Heart left ventricle (tissue), 16 donors: Measurements from ENCODE around the gene ITGAV. TPM values are rescaled to one million over a fixed set of nuclear protein-coding genes. Genes with fewer than 3 reads are reported as not detected.

ENCODE experiments used
- ATAC-seq, 4 donors: fragments of 200-7000 bp; cut with Tn5 transposase; one replicate each; pipeline ENCODE4 v1.9.1; 2020 to 2022; ENCODE audit warnings: moderate library complexity in 4 of 4, mild to moderate bottlenecking in 3 of 4, moderate number of reproducible peaks in 1 of 4
- DNase-seq, 5 donors: peaks; one replicate each; pipeline ENCODE4 v3.0.0-alpha.2; 2020
- H3K27ac ChIP-seq, 12 donors: fragments of 200-600 bp; sonication (generic) in 4 of 12; one replicate each; pipeline versions ENCODE4 v1.5.0 to v1.8.0; 2016 to 2022; ENCODE audit warnings: mild to moderate bottlenecking in 2 of 12
- H3K27me3 ChIP-seq, 9 donors: fragments of 200-600 bp; sonication (generic) in 2 of 9; one replicate each; pipeline versions ENCODE4 v1.5.1 to v1.8.0; 2016 to 2022; ENCODE audit warnings: mild to moderate bottlenecking in 3 of 9
- H3K36me3 ChIP-seq, 9 donors: fragments of 200-600 bp; sonication (generic) in 2 of 9; one replicate each; pipeline versions ENCODE4 v1.5.0 to v1.8.0; 2018 to 2022; ENCODE audit warnings: mild to moderate bottlenecking in 2 of 9
- H3K4me1 ChIP-seq, 12 donors: fragments of 200-600 bp; sonication (generic) in 4 of 12; one replicate each; pipeline versions ENCODE4 v1.5.0 to v1.8.0; 2016 to 2022; ENCODE audit warnings: mild to moderate bottlenecking in 3 of 12
- H3K4me3 ChIP-seq, 12 donors: fragments of 200-600 bp; sonication (generic) in 4 of 12; one replicate each; pipeline versions ENCODE4 v1.5.0 to v1.8.0; 2017 to 2022; ENCODE audit warnings: mild to moderate bottlenecking in 9 of 12, moderate library complexity in 4 of 12
- H3K9me3 ChIP-seq, 12 donors: fragments of 200-600 bp; sonication (generic) in 4 of 12; one replicate each; pipeline versions ENCODE4 v1.5.0 to v1.8.0; 2016 to 2022; ENCODE audit warnings: mild to moderate bottlenecking in 1 of 12
- WGBS, 4 donors: extraction: QIAGEN DNeasy Blood & Tissue Kit in 2 of 4; methylation state at CpG; one replicate each; pipeline versions ENCODE4 v1.1.5 to v1.1.7; 2013 to 2018; 5-methylcytosine and 5-hydroxymethylcytosine counted together
- intact Hi-C, 10 donors: fragments of 100-400 bp; cut with DNase I; formaldehyde crosslinking; loops; one replicate each; pipeline versions ENCODE4 v1.11.1 to v1.14.2; 2022
- polyA plus RNA-seq, 2 donors: library from polyadenylated mRNA; stranded (reverse); fragments of 200-250 nt; gene quantifications; one replicate each; pipeline ENCODE4 v1.2.3, GENCODE V29; 2013
- total RNA-seq, 9 donors: library from RNA; depleted of rRNA in 2 of 9; stranded (reverse); fragments of >200 nt in 2 of 9; fragmentation: NEBNext Ultra II Directional in 3 of 9; extraction: Animal tissue kit (Norgen Biotek cat#: 25700) in 3 of 9; gene quantifications; one replicate each; pipeline versions ENCODE4 v1.1.0 to v1.2.4, GENCODE V29; 2016 to 2023
- TF ChIP-seq, protein P1 (sequence below), 12 donors: fragments of 200-600 bp; sonication (generic) in 4 of 12; IDR thresholded peaks; one replicate each; pipeline versions ENCODE4 v1.5.0 to v1.8.0; 2018 to 2022; ENCODE audit warnings: antibody characterized with exemption in 12 of 12, mild to moderate bottlenecking in 5 of 12
- donor health status: ischemic (EF 13 %, LVEDD 7.1; RV severe dilation, severe dysfunction).
- donor health status: healthy with polysubstance abuse.
- donor health status: DM: no; HTN: yes; CAD: no.
- donor health status: DM: no; HTN: no; CAD: no.
- donor health status: ischemic (EF 25% LVEDD 6.9; RV normal size, moderate dysfunction).
- donor health status: ischemic (EF 25% LVEDD 5.7; RV mildly dilated, moderate dysfunction).
- donor health status: healthy.
- donor health status: DM: yes; HTN: yes; CAD: no.
- donor health status: ischemic (EF 35%, LVEDD 5.7; RV mildly dilated, moderate dysfunction).
- donor health status: nonischemic (EF 11% LVEDD 7.7; RV severe dilation, severe dysfunction).
- donor health status: DM: yes; HTN: yes; CAD: no.
- donor health status: PGD.
- donor health status: ischemic (EF 29% LVEDD 5.4; RV normal size, mild dysfunction).
- donor health status: nonischemic (EF 23%, LVEDD 6.1; RV moderate dilation, normal function).

Gene ITGAV
- total and polyA plus RNA-seq, 11 donors = 22.5 to 358 (median 189) TPM

DNA sequence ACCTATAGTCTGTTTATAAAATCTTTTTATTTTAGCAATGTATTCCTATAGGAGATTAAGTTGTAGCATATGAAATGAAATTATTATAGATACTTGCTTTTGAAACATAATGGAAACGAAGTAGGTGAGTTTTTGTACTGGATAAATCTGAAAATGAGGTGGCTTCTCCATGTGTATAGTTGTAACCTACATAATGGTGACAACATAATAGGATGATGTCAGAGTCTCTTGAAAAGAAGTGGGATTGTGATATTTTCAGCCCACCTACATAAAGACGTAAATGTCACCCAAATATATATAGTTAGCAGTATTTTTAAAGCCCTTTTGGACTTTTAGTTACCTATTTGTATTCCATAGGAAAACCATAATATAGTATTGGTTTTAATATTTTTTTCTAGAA is 138.8 kb downstream of the ITGAV start:
- intact Hi-C loops = no loop called here
- ATAC-seq (no peak), DNase-seq (no peak)
- H3K36me3 ChIP-seq = no peaks in the 10 kb centered on the region
- no peak overlapping the region for H3K4me3 ChIP-seq
- H3K27ac ChIP-seq = no peak overlapping the region
- WGBS, 4 donors = 94 to 96% (median 95%) methylated on average over 2 of the region's 2 CpGs
- no peaks in the 10 kb centered on the region for H3K4me1 ChIP-seq
- no peaks in the 10 kb centered on the region for H3K27me3 ChIP-seq
- H3K9me3 ChIP-seq = no peaks in the 10 kb centered on the region
- TF ChIP-seq, protein P1, sequence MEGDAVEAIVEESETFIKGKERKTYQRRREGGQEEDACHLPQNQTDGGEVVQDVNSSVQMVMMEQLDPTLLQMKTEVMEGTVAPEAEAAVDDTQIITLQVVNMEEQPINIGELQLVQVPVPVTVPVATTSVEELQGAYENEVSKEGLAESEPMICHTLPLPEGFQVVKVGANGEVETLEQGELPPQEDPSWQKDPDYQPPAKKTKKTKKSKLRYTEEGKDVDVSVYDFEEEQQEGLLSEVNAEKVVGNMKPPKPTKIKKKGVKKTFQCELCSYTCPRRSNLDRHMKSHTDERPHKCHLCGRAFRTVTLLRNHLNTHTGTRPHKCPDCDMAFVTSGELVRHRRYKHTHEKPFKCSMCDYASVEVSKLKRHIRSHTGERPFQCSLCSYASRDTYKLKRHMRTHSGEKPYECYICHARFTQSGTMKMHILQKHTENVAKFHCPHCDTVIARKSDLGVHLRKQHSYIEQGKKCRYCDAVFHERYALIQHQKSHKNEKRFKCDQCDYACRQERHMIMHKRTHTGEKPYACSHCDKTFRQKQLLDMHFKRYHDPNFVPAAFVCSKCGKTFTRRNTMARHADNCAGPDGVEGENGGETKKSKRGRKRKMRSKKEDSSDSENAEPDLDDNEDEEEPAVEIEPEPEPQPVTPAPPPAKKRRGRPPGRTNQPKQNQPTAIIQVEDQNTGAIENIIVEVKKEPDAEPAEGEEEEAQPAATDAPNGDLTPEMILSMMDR (IDR thresholded peaks at IDR 0.05) = no peak

Other genes with a start within 250 kb of the ITGAV start
- 10 to 100 TPM; 28.8 to 37.2 (median 30.5) TPM for gene ZC3H15, start 103.8 kb upstream of the ITGAV start, total RNA-seq
- gene ZC3H15, start 103.8 kb upstream of the ITGAV start, polyA plus RNA-seq = 10 to 100 TPM; 35.2 to 50.6 TPM
- gene FAM171B, start 104.0 kb downstream of the ITGAV start, total RNA-seq = 1 to 10 TPM; 1.0 to 4.2 (median 2.7) TPM
- under 1 TPM; 0.34 to 0.73 TPM for gene FAM171B, start 104.0 kb downstream of the ITGAV start, polyA plus RNA-seq